Ovary (tissue), 3 donors: ENCODE results near the gene DSCAML1.

ENCODE experiments used
- POLR2A ChIP-seq: fragments of 450-650 bp; IDR thresholded peaks from one replicate; pipeline ENCODE4 v1.6.1; 2017; ENCODE audit warnings: antibody characterized with exemption, mild to moderate bottlenecking, moderate library complexity
- TF ChIP-seq, protein P1 (sequence below), 3 donors: fragments of 450-650 bp in 2 of 3; fragments of 200-600 bp in 1 of 3; IDR thresholded peaks; one replicate each; pipeline versions ENCODE4 v1.5.1 to v1.8.0; 2016 to 2022; ENCODE audit warnings: antibody characterized with exemption in 3 of 3, mild to moderate bottlenecking in 1 of 3
- donor health status: DM: no; HTN: no; CAD: no.

- TF ChIP-seq, protein P1, sequence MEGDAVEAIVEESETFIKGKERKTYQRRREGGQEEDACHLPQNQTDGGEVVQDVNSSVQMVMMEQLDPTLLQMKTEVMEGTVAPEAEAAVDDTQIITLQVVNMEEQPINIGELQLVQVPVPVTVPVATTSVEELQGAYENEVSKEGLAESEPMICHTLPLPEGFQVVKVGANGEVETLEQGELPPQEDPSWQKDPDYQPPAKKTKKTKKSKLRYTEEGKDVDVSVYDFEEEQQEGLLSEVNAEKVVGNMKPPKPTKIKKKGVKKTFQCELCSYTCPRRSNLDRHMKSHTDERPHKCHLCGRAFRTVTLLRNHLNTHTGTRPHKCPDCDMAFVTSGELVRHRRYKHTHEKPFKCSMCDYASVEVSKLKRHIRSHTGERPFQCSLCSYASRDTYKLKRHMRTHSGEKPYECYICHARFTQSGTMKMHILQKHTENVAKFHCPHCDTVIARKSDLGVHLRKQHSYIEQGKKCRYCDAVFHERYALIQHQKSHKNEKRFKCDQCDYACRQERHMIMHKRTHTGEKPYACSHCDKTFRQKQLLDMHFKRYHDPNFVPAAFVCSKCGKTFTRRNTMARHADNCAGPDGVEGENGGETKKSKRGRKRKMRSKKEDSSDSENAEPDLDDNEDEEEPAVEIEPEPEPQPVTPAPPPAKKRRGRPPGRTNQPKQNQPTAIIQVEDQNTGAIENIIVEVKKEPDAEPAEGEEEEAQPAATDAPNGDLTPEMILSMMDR (IDR thresholded peaks at IDR 0.05) = no peak
- no peak for TF ChIP-seq POLR2A
Measured at GRCh38 chr11:117684111-117684510, 112.9 kb downstream of the DSCAML1 start.
